Endodermal cell (in vitro differentiated cells): ENCODE results near the gene ATG12. TPM values are rescaled to one million over a fixed set of nuclear protein-coding genes. Genes with fewer than 3 reads are reported as not detected.
A peak's percentile ranks its signal among the peaks of the same experiment; 100 is the strongest.

Experiments used
- DNase-seq: peaks from one replicate; pipeline ENCODE4 v3.0.0-alpha.2; 2017
- H3K27ac ChIP-seq: 2 replicates; pipeline ENCODE4 v1.5.1; 2013; ENCODE audit warnings: mild to moderate bottlenecking, low read depth, low read length, moderate library complexity
- H3K27me3 ChIP-seq: 2 replicates; pipeline ENCODE4 v1.6.1; 2013; ENCODE audit warnings: mild to moderate bottlenecking, low read length, moderate library complexity; ENCODE audit not compliant: insufficient read depth, control insufficient read depth, poor library complexity, severe bottlenecking
- H3K36me3 ChIP-seq: 2 replicates; pipeline ENCODE4 v1.7.0; 2013; ENCODE audit warnings: mild to moderate bottlenecking, low read length, moderate library complexity; ENCODE audit not compliant: control insufficient read depth, insufficient read depth
- H3K4me1 ChIP-seq: one replicate; pipeline ENCODE4 v1.7.0; 2013; ENCODE audit warnings: low read length; ENCODE audit not compliant: control insufficient read depth, insufficient read depth
- H3K4me3 ChIP-seq: 2 replicates; pipeline ENCODE4 v1.5.1; 2013; ENCODE audit warnings: mild to moderate bottlenecking, low read length, moderate library complexity
- H3K9ac ChIP-seq: 2 replicates; pipeline ENCODE4 v1.6.1; 2013; ENCODE audit warnings: mild to moderate bottlenecking, low read length, moderate library complexity; ENCODE audit not compliant: poor library complexity, severe bottlenecking; ENCODE audit errors: extremely low read depth
- H3K9me3 ChIP-seq: 2 replicates; pipeline ENCODE4 v1.6.1; 2013; ENCODE audit warnings: mild to moderate bottlenecking, low read length, moderate library complexity; ENCODE audit not compliant: control insufficient read depth
- H3K27ac Mint-ChIP-seq: 2 replicates; pipeline ENCODE4 v1.8.0; 2020; ENCODE audit warnings: mixed read lengths
- H3K27me3 Mint-ChIP-seq: 2 replicates; pipeline ENCODE4 v1.8.0; 2021; ENCODE audit warnings: mild to moderate bottlenecking, mixed read lengths; ENCODE audit not compliant: insufficient read depth
- H3K36me3 Mint-ChIP-seq: 2 replicates; pipeline ENCODE4 v1.8.0; 2020; ENCODE audit warnings: low read depth, mixed read lengths
- H3K4me1 Mint-ChIP-seq: 2 replicates; pipeline ENCODE4 v1.8.0; 2020; ENCODE audit warnings: mixed read lengths
- H3K4me3 Mint-ChIP-seq: 2 replicates; pipeline ENCODE4 v1.8.0; 2020; ENCODE audit warnings: mild to moderate bottlenecking, moderate library complexity, mixed read lengths
- H3K9me3 Mint-ChIP-seq: 2 replicates; pipeline ENCODE4 v1.8.0; 2020; ENCODE audit warnings: mild to moderate bottlenecking, mixed read lengths
- WGBS, 2 experiments: methylation state at CpG; one replicate each; pipeline versions ENCODE4 v1.1.5 to v1.1.7; 2013; ENCODE audit warnings: missing lambda C conversion rate in 2 of 2, mixed read lengths in 1 of 2; ENCODE audit not compliant: insufficient coverage in 1 of 2, insufficient read length in 1 of 2; 5-methylcytosine and 5-hydroxymethylcytosine counted together
- total RNA-seq, 2 donors: library from RNA; stranded (reverse); fragmentation: NEBNext Ultra II Directional in 1 of 2; extraction: Animal tissue kit (Norgen Biotek cat#: 25700) in 1 of 2; gene quantifications; 2 replicates in 1 of 2; 3 replicates in 1 of 2; pipeline ENCODE4 v1.2.1, GENCODE V29; 2021
- TF ChIP-seq, protein P1 (sequence below): fragments of 200-600 bp; sonication (generic); conservative IDR thresholded peaks from 2 replicates; pipeline ENCODE4 v1.5.0; 2021; ENCODE audit warnings: antibody characterized with exemption, mild to moderate bottlenecking

Gene ATG12
- total RNA-seq, 2 donors from 2014 or later: 47.9 to 57.8 TPM

GRCh38 chr5:115844321-115844817 lies 3.0 kb upstream of the ATG12 start:
- no peaks in the 10 kb centered on the region for H3K36me3 Mint-ChIP-seq

GRCh38 chr5:115843444-115844130 lies 2.2 kb upstream of the ATG12 start:
- H3K4me1 Mint-ChIP-seq: peaks cover 27% of the 10 kb centered on the region
- TF ChIP-seq, protein P1, sequence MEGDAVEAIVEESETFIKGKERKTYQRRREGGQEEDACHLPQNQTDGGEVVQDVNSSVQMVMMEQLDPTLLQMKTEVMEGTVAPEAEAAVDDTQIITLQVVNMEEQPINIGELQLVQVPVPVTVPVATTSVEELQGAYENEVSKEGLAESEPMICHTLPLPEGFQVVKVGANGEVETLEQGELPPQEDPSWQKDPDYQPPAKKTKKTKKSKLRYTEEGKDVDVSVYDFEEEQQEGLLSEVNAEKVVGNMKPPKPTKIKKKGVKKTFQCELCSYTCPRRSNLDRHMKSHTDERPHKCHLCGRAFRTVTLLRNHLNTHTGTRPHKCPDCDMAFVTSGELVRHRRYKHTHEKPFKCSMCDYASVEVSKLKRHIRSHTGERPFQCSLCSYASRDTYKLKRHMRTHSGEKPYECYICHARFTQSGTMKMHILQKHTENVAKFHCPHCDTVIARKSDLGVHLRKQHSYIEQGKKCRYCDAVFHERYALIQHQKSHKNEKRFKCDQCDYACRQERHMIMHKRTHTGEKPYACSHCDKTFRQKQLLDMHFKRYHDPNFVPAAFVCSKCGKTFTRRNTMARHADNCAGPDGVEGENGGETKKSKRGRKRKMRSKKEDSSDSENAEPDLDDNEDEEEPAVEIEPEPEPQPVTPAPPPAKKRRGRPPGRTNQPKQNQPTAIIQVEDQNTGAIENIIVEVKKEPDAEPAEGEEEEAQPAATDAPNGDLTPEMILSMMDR: no peak
- H3K9ac ChIP-seq: no peak overlapping the region

More at GRCh38 chr5:115844321-115844817, 3.0 kb upstream of the ATG12 start:
- WGBS, 2 experiments: 80% methylated on average over 6 to 7 of the region's 7 CpGs
- Mint-ChIP-seq H3K4me3 (no peak overlapping the region), H3K27me3 (peaks cover 7% of the 10 kb centered on the region), H3K9me3 (no peaks in the 10 kb centered on the region), H3K4me1 (peaks cover 21% of the 10 kb centered on the region), H3K27ac (no peak overlapping the region)
- no peaks in the 10 kb centered on the region for H3K4me1 ChIP-seq
- H3K27ac ChIP-seq: no peak overlapping the region
- H3K36me3 ChIP-seq: no peaks in the 10 kb centered on the region
- DNase-seq: no peak
- no peaks in the 10 kb centered on the region for H3K27me3 ChIP-seq
- H3K9me3 ChIP-seq: no peaks in the 10 kb centered on the region
- TF ChIP-seq, protein P1: no peak
- no peak overlapping the region for H3K9ac ChIP-seq
- no peak overlapping the region for H3K4me3 ChIP-seq

DNA sequence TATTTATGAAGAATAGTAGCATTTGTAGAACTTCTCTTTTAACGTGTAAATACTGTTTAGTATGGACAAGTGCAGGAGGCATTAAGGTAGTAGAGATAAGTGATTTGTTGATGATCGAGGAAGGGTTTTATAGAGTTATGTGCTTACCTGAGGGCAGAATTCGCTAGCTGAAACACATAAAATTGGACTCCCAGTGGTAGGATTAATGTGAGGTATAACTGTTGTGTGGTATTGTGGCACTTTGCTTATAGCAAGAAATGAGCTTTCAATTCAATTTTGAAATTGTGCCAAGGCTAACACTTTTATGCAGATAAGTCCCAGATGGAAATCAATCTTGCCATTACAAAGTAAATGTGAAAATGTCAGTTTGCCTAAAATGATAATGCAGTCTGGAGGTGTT lies 1.6 kb upstream of the ATG12 start:
- no peak for DNase-seq
- peaks cover 27% of the 10 kb centered on the region for H3K4me1 Mint-ChIP-seq
- TF ChIP-seq, protein P1: no peak
- Histone ChIP-seq H3K9me3 (no peaks in the 10 kb centered on the region), H3K27ac (no peak overlapping the region), H3K9ac (peak overlapping the region; percentile 17), H3K4me1 (no peaks in the 10 kb centered on the region), H3K36me3 (peaks cover 8% of the 10 kb centered on the region), H3K4me3 (peak overlapping the region; percentile 90), H3K27me3 (no peaks in the 10 kb centered on the region)
- no peaks in the 10 kb centered on the region for H3K9me3 Mint-ChIP-seq
- peaks cover under 1% of the 10 kb centered on the region for H3K36me3 Mint-ChIP-seq
- no peak overlapping the region for H3K27ac Mint-ChIP-seq
- H3K4me3 Mint-ChIP-seq: peak overlapping the region; percentile 97
- peaks cover 7% of the 10 kb centered on the region for H3K27me3 Mint-ChIP-seq
- 43 to 44% methylated on average over 3 of the region's 3 CpGs for WGBS, 2 experiments

More at GRCh38 chr5:115843444-115844130, 2.2 kb upstream of the ATG12 start:
- no peaks in the 10 kb centered on the region for H3K27me3 ChIP-seq
- DNase-seq: no peak
- no peak overlapping the region for H3K27ac ChIP-seq
- no peaks in the 10 kb centered on the region for H3K4me1 ChIP-seq
- no peaks in the 10 kb centered on the region for H3K9me3 ChIP-seq
- Mint-ChIP-seq H3K27ac (no peak overlapping the region), H3K4me3 (peak overlapping the region; percentile 97), H3K36me3 (no peaks in the 10 kb centered on the region), H3K27me3 (peaks cover 7% of the 10 kb centered on the region), H3K9me3 (no peaks in the 10 kb centered on the region)
- H3K36me3 ChIP-seq: peaks cover 1% of the 10 kb centered on the region
- WGBS, 2 experiments: 88 to 100% methylated on average over 1 to 3 of the region's 6 CpGs
- peak overlapping the region; percentile 90 for H3K4me3 ChIP-seq
